Skeletal muscle tissue (tissue), 4 donors: ENCODE measurements around the gene CNPY3. TPM values are rescaled to one million over a fixed set of nuclear protein-coding genes. Genes with fewer than 3 reads are reported as not detected.
A peak's percentile ranks its signal among the peaks of the same experiment; 100 is the strongest.
"Not testable (repeated sequence)": the region's sequence is repeated elsewhere in the genome, so short reads cannot be mapped to it uniquely, and the experiment has no call there.

ENCODE experiments used
- H3K27ac ChIP-seq: one replicate; pipeline ENCODE4 v1.7.0; 2013; ENCODE audit warnings: mild to moderate bottlenecking, low read depth, low read length, inconsistent platforms
- H3K27me3 ChIP-seq, 3 donors: one replicate each; pipeline ENCODE4 v1.7.0; 2013; ENCODE audit warnings: low read length in 3 of 3; ENCODE audit not compliant: control insufficient read depth in 3 of 3, insufficient read depth in 3 of 3
- H3K36me3 ChIP-seq, 3 donors: one replicate each; pipeline ENCODE4 v1.7.0; 2013; ENCODE audit warnings: low read length in 3 of 3; ENCODE audit not compliant: control insufficient read depth in 3 of 3, insufficient read depth in 3 of 3
- H3K4me1 ChIP-seq, 3 donors: one replicate each; pipeline ENCODE4 v1.7.0; 2013; ENCODE audit warnings: low read length in 3 of 3, mild to moderate bottlenecking in 3 of 3; ENCODE audit not compliant: control insufficient read depth in 3 of 3, insufficient read depth in 3 of 3
- H3K4me3 ChIP-seq, 3 donors: one replicate each; pipeline ENCODE4 v1.7.0; 2013; ENCODE audit warnings: low read length in 3 of 3
- H3K9ac ChIP-seq, 3 donors: one replicate each; pipeline ENCODE4 v1.7.0; 2013; ENCODE audit warnings: low read length in 3 of 3, mild to moderate bottlenecking in 3 of 3, moderate library complexity in 2 of 3, low read depth in 1 of 3
- H3K9me3 ChIP-seq, 3 donors: one replicate each; pipeline ENCODE4 v1.7.0; 2013; ENCODE audit warnings: low read length in 3 of 3; ENCODE audit not compliant: control insufficient read depth in 3 of 3
- total RNA-seq: library from RNA; depleted of rRNA; stranded (reverse); fragments of >200 nt; gene quantifications from one replicate; pipeline ENCODE4 v1.2.3, GENCODE V29; 2014
- donor health status: Osteomylitis.

CNPY3 gene
- total RNA-seq, 1 donor from 2014 or later, result 9.4 TPM

GRCh38 chr6:42894041-42894828 lies 35.0 kb upstream of the CNPY3 start:
- not testable (repeated sequence) for H3K36me3 ChIP-seq, H3K27ac ChIP-seq, H3K9ac ChIP-seq, H3K27me3 ChIP-seq, H3K4me3 ChIP-seq, H3K9me3 ChIP-seq
- peaks cover 15 to 29% (median 21%) of the 10 kb centered on the region in 3 donors for H3K4me1 ChIP-seq

GRCh38 chr6:42896178-42896719 lies 33.0 kb upstream of the CNPY3 start:
- Histone ChIP-seq H3K27ac (no peak overlapping the region), H3K4me3 (no peak overlapping the region), H3K4me1 (peaks cover 4 to 17% (median 11%) of the 10 kb centered on the region in 3 donors), H3K9me3 (no peaks in the 10 kb centered on the region), H3K9ac (peak overlapping the region in 1 of 3 donors; percentile 26), H3K36me3 (no peaks in the 10 kb centered on the region), H3K27me3 (no peaks in the 10 kb centered on the region)

- H3K9ac ChIP-seq, result peak overlapping the region in 1 of 3 donors; percentile 16
- H3K27ac ChIP-seq, result no peak overlapping the region
- no peaks in the 10 kb centered on the region for H3K9me3 ChIP-seq
- peak overlapping the region in 1 of 3 donors; percentile 24 for H3K4me3 ChIP-seq
- peaks cover 10 to 19% (median 15%) of the 10 kb centered on the region in 3 donors for H3K4me1 ChIP-seq
- H3K36me3 ChIP-seq, result no peaks in the 10 kb centered on the region
- no peaks in the 10 kb centered on the region for H3K27me3 ChIP-seq
Observed at GRCh38 chr6:42898891-42899361, 30.4 kb upstream of the CNPY3 start.

GRCh38 chr6:42899871-42900270 lies 29.4 kb upstream of the CNPY3 start:
- Histone ChIP-seq H3K9ac (no peak overlapping the region), H3K9me3 (no peaks in the 10 kb centered on the region), H3K27me3 (no peaks in the 10 kb centered on the region), H3K27ac (no peak overlapping the region), H3K4me3 (no peak overlapping the region), H3K4me1 (peaks cover 10 to 19% (median 15%) of the 10 kb centered on the region in 3 donors), H3K36me3 (no peaks in the 10 kb centered on the region)

GRCh38 chr6:42901538-42901957 lies 27.7 kb upstream of the CNPY3 start:
- peaks cover 7 to 15% (median 13%) of the 10 kb centered on the region in 3 donors for H3K4me1 ChIP-seq
- H3K27me3 ChIP-seq, result no peaks in the 10 kb centered on the region
- H3K27ac ChIP-seq, result no peak overlapping the region
- H3K9ac ChIP-seq, result peak overlapping the region; percentile 23 to 50 (median 40)
- H3K36me3 ChIP-seq, result no peaks in the 10 kb centered on the region
- no peaks in the 10 kb centered on the region for H3K9me3 ChIP-seq
- H3K4me3 ChIP-seq, result peak overlapping the region in 2 of 3 donors; percentile 39 to 46

GRCh38 chr6:42902429-42903263 lies 26.6 kb upstream of the CNPY3 start:
- not testable (repeated sequence) for H3K9ac ChIP-seq, H3K36me3 ChIP-seq, H3K9me3 ChIP-seq, H3K4me3 ChIP-seq, H3K27ac ChIP-seq, H3K27me3 ChIP-seq
- peaks cover 7 to 15% (median 8%) of the 10 kb centered on the region in 3 donors for H3K4me1 ChIP-seq

GRCh38 chr6:42904467-42904866 lies 24.8 kb upstream of the CNPY3 start:
- no peak overlapping the region for H3K4me3 ChIP-seq
- no peaks in the 10 kb centered on the region for H3K9me3 ChIP-seq
- no peak overlapping the region for H3K9ac ChIP-seq
- H3K4me1 ChIP-seq, result peaks cover 5 to 9% (median 7%) of the 10 kb centered on the region in 3 donors
- no peaks in the 10 kb centered on the region for H3K36me3 ChIP-seq
- H3K27me3 ChIP-seq, result no peaks in the 10 kb centered on the region
- H3K27ac ChIP-seq, result no peak overlapping the region

GRCh38 chr6:42907336-42907735 lies 21.9 kb upstream of the CNPY3 start:
- H3K4me1 ChIP-seq, result peaks cover 0 to 7% (median 0%) of the 10 kb centered on the region in 3 donors
- no peak overlapping the region for H3K27ac ChIP-seq
- H3K27me3 ChIP-seq, result peaks cover 8 to 10% (median 9%) of the 10 kb centered on the region in 3 donors
- no peaks in the 10 kb centered on the region for H3K9me3 ChIP-seq
- H3K9ac ChIP-seq, result peak overlapping the region in 1 of 3 donors; percentile 16
- no peaks in the 10 kb centered on the region for H3K36me3 ChIP-seq
- no peak overlapping the region for H3K4me3 ChIP-seq

- Histone ChIP-seq H3K9ac (no peak overlapping the region), H3K9me3 (no peaks in the 10 kb centered on the region), H3K27me3 (peaks cover 8 to 12% (median 12%) of the 10 kb centered on the region in 3 donors), H3K4me1 (peaks cover 0 to 7% (median 0%) of the 10 kb centered on the region in 3 donors), H3K4me3 (no peak overlapping the region), H3K36me3 (no peaks in the 10 kb centered on the region), H3K27ac (no peak overlapping the region)
Observed at GRCh38 chr6:42909835-42910234, 19.4 kb upstream of the CNPY3 start.
